OCI-LY3 (cell line): ENCODE measurements around the gene NUP93.

Source experiments
- CTCF ChIP-seq: fragments of 200-600, 300-600 bp; sonication (generic); IDR thresholded peaks from 2 replicates; pipeline ENCODE4 v1.5.1; 2014; ENCODE audit warnings: antibody characterized with exemption, low read length, low read depth
- EZH2phosphoT487 ChIP-seq: fragments of 200-600 bp; shearing (Covaris generic); IDR thresholded peaks from 2 replicates; pipeline ENCODE4 v1.6.1; 2018; ENCODE audit warnings: antibody characterized with exemption, mixed run types, low read depth

GRCh38 chr16:56792967-56793366 is 63.0 kb downstream of the NUP93 start:
- TF ChIP-seq CTCF = no peak
- no peak for TF ChIP-seq EZH2phosphoT487
